Fibroblast of skin of right biceps (primary cell): Measurements from ENCODE around the gene UBR4.
"Not testable (repeated sequence)": the region's sequence is repeated elsewhere in the genome, so short reads cannot be mapped to it uniquely, and the experiment has no call there.

Experiments
- DNase-seq: peaks from one replicate; pipeline ENCODE4 v3.0.0-alpha.2; 2013

The UBR4 gene

GRCh38 chr1:19219451-19219850 is 9.4 kb upstream of the UBR4 start:
- no peak for DNase-seq

GRCh38 chr1:19216585-19216984 is 6.5 kb upstream of the UBR4 start:
- not testable (repeated sequence) for DNase-seq

- no peak for DNase-seq
Measured at GRCh38 chr1:19213580-19213979, 3.5 kb upstream of the UBR4 start.

- DNase-seq: no peak
Measured at GRCh38 chr1:19212167-19212566, 2.1 kb upstream of the UBR4 start.

- DNase-seq: peak; percentile 1
Measured at GRCh38 chr1:19210772-19211549, 895 bp upstream of the UBR4 start.

GRCh38 chr1:19209439-19209989 is 552 bp downstream of the UBR4 start:
- peak; percentile 31 for DNase-seq

GRCh38 chr1:19208710-19209438 is 1.2 kb downstream of the UBR4 start:
- peak; percentile 50 for DNase-seq

- no peak for DNase-seq
Measured at GRCh38 chr1:19206947-19207346, 3.1 kb downstream of the UBR4 start.

GRCh38 chr1:19205845-19206244 is 4.2 kb downstream of the UBR4 start:
- no peak for DNase-seq

GRCh38 chr1:19205403-19205802 is 4.7 kb downstream of the UBR4 start:
- no peak for DNase-seq

GRCh38 chr1:19204446-19205266 is 5.4 kb downstream of the UBR4 start:
- DNase-seq: peak; percentile 6

GRCh38 chr1:19203440-19203839 is 6.6 kb downstream of the UBR4 start:
- peak; percentile 44 for DNase-seq

GRCh38 chr1:19202396-19202795 is 7.7 kb downstream of the UBR4 start:
- no peak for DNase-seq

- DNase-seq: no peak
Measured at GRCh38 chr1:19199969-19200604, 10.0 kb downstream of the UBR4 start.

- no peak for DNase-seq
Measured at GRCh38 chr1:19199329-19199968, 10.6 kb downstream of the UBR4 start.

- no peak for DNase-seq
Measured at GRCh38 chr1:19198820-19199219, 11.2 kb downstream of the UBR4 start.

- DNase-seq: no peak
Measured at GRCh38 chr1:19197845-19198244, 12.2 kb downstream of the UBR4 start.

- DNase-seq: no peak
Measured at GRCh38 chr1:19196331-19196730, 13.7 kb downstream of the UBR4 start.

GRCh38 chr1:19193004-19193403 is 17.1 kb downstream of the UBR4 start:
- no peak for DNase-seq

GRCh38 chr1:19191811-19192210 is 18.3 kb downstream of the UBR4 start:
- no peak for DNase-seq

- DNase-seq: no peak
Measured at GRCh38 chr1:19190468-19190867, 19.6 kb downstream of the UBR4 start.

- no peak for DNase-seq
Measured at GRCh38 chr1:19189270-19189669, 20.8 kb downstream of the UBR4 start.
